ENCODE measurements around the gene CDH23. TPM values are rescaled to one million over a fixed set of nuclear protein-coding genes. Genes with fewer than 3 reads are reported as not detected.
A peak's percentile ranks its signal among the peaks of the same experiment; 100 is the strongest.

The CDH23 gene
- total RNA-seq, 4 donors from 2014 or later = 0.57 to 5.9 (median 1.0) TPM

GRCh38 chr10:71829896-71830295 lies 433.2 kb downstream of the CDH23 start:
- H3K27me3 ChIP-seq = no peaks in the 10 kb centered on the region
- peaks cover 0 to 44% (median 13%) of the 10 kb centered on the region in 3 donors for H3K4me1 ChIP-seq
- no peaks in the 10 kb centered on the region for H3K9me3 ChIP-seq
- 94 to 95% methylated on average over 5 of the region's 5 CpGs for WGBS, 2 donors
- H3K4me3 ChIP-seq = no peak overlapping the region
- H3K27ac ChIP-seq = peak overlapping the region in 2 of 4 donors; percentile 36 to 80
- no peak for DNase-seq
- intact Hi-C loops (cut with DNase I) = loop anchor here (10.0 kb wide), 1 partner anchor 65 kb away; no protein-coding TSS in a partner anchor
- TF ChIP-seq, protein P1, sequence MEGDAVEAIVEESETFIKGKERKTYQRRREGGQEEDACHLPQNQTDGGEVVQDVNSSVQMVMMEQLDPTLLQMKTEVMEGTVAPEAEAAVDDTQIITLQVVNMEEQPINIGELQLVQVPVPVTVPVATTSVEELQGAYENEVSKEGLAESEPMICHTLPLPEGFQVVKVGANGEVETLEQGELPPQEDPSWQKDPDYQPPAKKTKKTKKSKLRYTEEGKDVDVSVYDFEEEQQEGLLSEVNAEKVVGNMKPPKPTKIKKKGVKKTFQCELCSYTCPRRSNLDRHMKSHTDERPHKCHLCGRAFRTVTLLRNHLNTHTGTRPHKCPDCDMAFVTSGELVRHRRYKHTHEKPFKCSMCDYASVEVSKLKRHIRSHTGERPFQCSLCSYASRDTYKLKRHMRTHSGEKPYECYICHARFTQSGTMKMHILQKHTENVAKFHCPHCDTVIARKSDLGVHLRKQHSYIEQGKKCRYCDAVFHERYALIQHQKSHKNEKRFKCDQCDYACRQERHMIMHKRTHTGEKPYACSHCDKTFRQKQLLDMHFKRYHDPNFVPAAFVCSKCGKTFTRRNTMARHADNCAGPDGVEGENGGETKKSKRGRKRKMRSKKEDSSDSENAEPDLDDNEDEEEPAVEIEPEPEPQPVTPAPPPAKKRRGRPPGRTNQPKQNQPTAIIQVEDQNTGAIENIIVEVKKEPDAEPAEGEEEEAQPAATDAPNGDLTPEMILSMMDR (IDR thresholded peaks at IDR 0.05) = no peak
- no peak for TF ChIP-seq POLR2A (IDR thresholded peaks at IDR 0.05)
- peaks cover 34 to 92% (median 54%) of the 10 kb centered on the region in 3 donors for H3K36me3 ChIP-seq

GRCh38 chr10:71830726-71831125 lies 434.0 kb downstream of the CDH23 start:
- WGBS, 2 donors = 50% methylated on average over 2 to 4 of the region's 4 CpGs
- no peak overlapping the region for H3K4me3 ChIP-seq
- intact Hi-C loops (cut with DNase I) = loop anchor here (10.0 kb wide), 1 partner anchor 64 kb away; no protein-coding TSS in a partner anchor
- peaks cover 0 to 51% (median 13%) of the 10 kb centered on the region in 3 donors for H3K4me1 ChIP-seq
- no peaks in the 10 kb centered on the region for H3K27me3 ChIP-seq
- peaks cover 26 to 84% (median 47%) of the 10 kb centered on the region in 3 donors for H3K36me3 ChIP-seq
- no peaks in the 10 kb centered on the region for H3K9me3 ChIP-seq
- peak overlapping the region in 3 of 4 donors; percentile 36 to 80 (median 64) for H3K27ac ChIP-seq
- TF ChIP-seq, protein P1 (IDR thresholded peaks at IDR 0.05) = no peak
- no peak for TF ChIP-seq POLR2A (IDR thresholded peaks at IDR 0.05)
- DNase-seq = no peak

- TF ChIP-seq POLR2A (IDR thresholded peaks at IDR 0.05) = no peak
- TF ChIP-seq, protein P1 (IDR thresholded peaks at IDR 0.05) = peak in 1 of 6 experiments; percentile 32
- no peak for DNase-seq
- no peak overlapping the region for H3K4me3 ChIP-seq
- WGBS, 2 donors = 80 to 93% methylated on average over 14 to 19 of the region's 19 CpGs
- peak overlapping the region; percentile 36 to 80 (median 58) for H3K27ac ChIP-seq
- H3K4me1 ChIP-seq = peaks cover 0 to 63% (median 25%) of the 10 kb centered on the region in 3 donors
- intact Hi-C loops (cut with DNase I) = loop anchor here (10.0 kb wide), 1 partner anchor 63 kb away; no protein-coding TSS in a partner anchor
- H3K36me3 ChIP-seq = peaks cover 20 to 72% (median 38%) of the 10 kb centered on the region in 3 donors
- H3K27me3 ChIP-seq = no peaks in the 10 kb centered on the region
- no peaks in the 10 kb centered on the region for H3K9me3 ChIP-seq
Measured at GRCh38 chr10:71831646-71832552, 435.2 kb downstream of the CDH23 start.

GRCh38 chr10:71832967-71833366 lies 436.2 kb downstream of the CDH23 start:
- DNase-seq = no peak
- 54 to 71% methylated on average over 4 to 5 of the region's 5 CpGs for WGBS, 2 donors
- intact Hi-C loops (cut with DNase I) = loop anchor here (10.0 kb wide), 1 partner anchor 62 kb away; no protein-coding TSS in a partner anchor

More at GRCh38 chr10:71832967-71833366, 436.2 kb downstream of the CDH23 start:
- peak overlapping the region; percentile 16 to 80 (median 53) for H3K27ac ChIP-seq
- TF ChIP-seq, protein P1 (IDR thresholded peaks at IDR 0.05) = no peak
- TF ChIP-seq POLR2A (IDR thresholded peaks at IDR 0.05) = no peak
- no peak overlapping the region for H3K4me3 ChIP-seq
- H3K4me1 ChIP-seq = peaks cover 10 to 74% (median 35%) of the 10 kb centered on the region in 3 donors
- peaks cover 20 to 66% (median 30%) of the 10 kb centered on the region in 3 donors for H3K36me3 ChIP-seq
- H3K9me3 ChIP-seq = no peaks in the 10 kb centered on the region
- H3K27me3 ChIP-seq = no peaks in the 10 kb centered on the region
